Right cardiac atrium (tissue), 5 donors: ENCODE results near the gene ABCC3. TPM values are rescaled to one million over a fixed set of nuclear protein-coding genes. Genes with fewer than 3 reads are reported as not detected.

Source experiments
- ATAC-seq, 2 donors: fragments of 200-7000 bp; cut with Tn5 transposase; one replicate each; pipeline versions ENCODE4 v1.8.0 to v1.9.1; 2020; ENCODE audit warnings: moderate library complexity in 2 of 2, mild to moderate bottlenecking in 1 of 2
- DNase-seq, 3 donors: peaks; one replicate each; pipeline ENCODE4 v3.0.0-alpha.2; 2020
- H3K27ac ChIP-seq: one replicate; pipeline ENCODE4 v1.5.1; 2013; ENCODE audit warnings: mild to moderate bottlenecking, low read length, control low read depth, moderate library complexity
- H3K27me3 ChIP-seq: one replicate; pipeline ENCODE4 v1.6.1; 2013; ENCODE audit not compliant: control insufficient read depth, insufficient read depth
- H3K4me1 ChIP-seq: one replicate; pipeline ENCODE4 v1.6.1; 2013; ENCODE audit warnings: low read length; ENCODE audit not compliant: control insufficient read depth, insufficient read depth
- H3K4me3 ChIP-seq: one replicate; pipeline ENCODE4 v1.5.1; 2013; ENCODE audit warnings: low read length, control low read depth
- H3K9me3 ChIP-seq: one replicate; pipeline ENCODE4 v1.6.1; 2013; ENCODE audit warnings: low read length; ENCODE audit not compliant: control insufficient read depth
- WGBS: extraction: QIAGEN DNeasy Blood & Tissue Kit; methylation state at CpG from one replicate; pipeline ENCODE4 v1.1.7; 2013; 5-methylcytosine and 5-hydroxymethylcytosine counted together
- intact Hi-C, 4 donors: fragments of 100-400 bp; cut with DNase I; formaldehyde crosslinking; loops; one replicate each; pipeline versions ENCODE4 v1.11.0 to v1.14.0; 2022 to 2023
- polyA plus RNA-seq: library from polyadenylated mRNA; stranded (reverse); fragments of 200-250 nt; gene quantifications from one replicate; pipeline ENCODE4 v1.2.3, GENCODE V29; 2013
- total RNA-seq, 4 donors: library from RNA; stranded (reverse); fragmentation: NEBNext Ultra II Directional; extraction: Animal tissue kit (Norgen Biotek cat#: 25700); gene quantifications; one replicate each; pipeline ENCODE4 v1.2.1, GENCODE V29; 2021
- donor health status: healthy with polysubstance abuse.
- donor health status: DM: no; HTN: yes; CAD: no.
- donor health status: DM: no; HTN: no; CAD: no.
- donor health status: DM: no; HTN: yes; CAD: no; lungs with severe emphysema.
- donor health status: DM: yes; HTN: yes; CAD: no.

Gene ABCC3
- total and polyA plus RNA-seq, 5 donors = 1.2 to 5.9 (median 2.1) TPM

DNA sequence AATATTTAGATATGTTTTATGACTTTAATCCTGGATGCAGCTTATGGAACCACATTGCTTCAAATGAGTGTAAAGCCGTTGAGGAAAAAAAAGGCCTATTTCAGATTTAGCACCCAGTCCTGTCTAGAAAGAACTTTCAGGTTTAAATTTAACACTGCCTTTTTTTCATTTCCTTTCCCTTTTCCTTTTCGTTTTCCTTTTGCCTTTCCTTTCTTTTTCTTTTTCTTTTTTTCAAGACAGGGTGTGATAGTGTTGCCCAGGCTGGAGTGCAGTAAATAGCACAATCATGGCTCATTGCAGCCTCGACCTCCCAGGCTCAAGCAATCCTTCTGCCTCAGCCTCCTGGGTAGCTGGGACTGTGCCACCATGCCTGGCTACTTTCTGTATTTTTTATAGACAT, 100.6 kb downstream of the ABCC3 start:
- 76% methylated on average over 3 of the region's 3 CpGs for WGBS
- Histone ChIP-seq H3K9me3 (no peaks in the 10 kb centered on the region), H3K4me1 (peaks cover 7% of the 10 kb centered on the region), H3K27ac (no peak overlapping the region), H3K27me3 (no peaks in the 10 kb centered on the region), H3K4me3 (no peak overlapping the region)
- ATAC-seq = no peak
- intact Hi-C loops = no loop called here
- DNase-seq = no peak

DNA sequence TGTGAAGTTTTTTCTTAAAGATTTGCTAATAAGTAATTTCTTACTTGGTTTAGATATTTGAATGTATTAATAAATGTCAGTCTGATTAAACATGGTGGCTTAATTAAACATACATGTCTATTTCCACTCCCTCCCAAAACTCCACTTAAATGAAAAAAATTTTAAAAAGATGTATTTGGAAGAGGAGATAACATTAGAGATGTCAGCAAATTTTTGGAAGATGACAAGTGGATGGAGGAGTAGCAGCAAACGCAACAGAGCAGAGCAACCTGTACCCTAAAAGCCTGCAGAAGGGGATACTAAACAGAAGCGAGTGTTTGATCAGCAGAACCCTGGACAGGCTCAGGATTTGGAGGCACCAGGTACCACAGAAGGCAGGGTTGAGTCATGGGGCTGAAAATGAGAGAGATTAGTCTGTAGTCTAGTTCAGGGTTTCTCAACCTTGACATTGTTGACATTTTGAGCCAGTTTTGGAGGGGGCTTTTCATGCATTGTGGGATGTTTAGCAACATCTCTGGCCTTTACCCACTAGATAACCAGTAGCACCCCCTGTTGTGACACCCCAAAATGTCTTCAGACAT, 102.5 kb downstream of the ABCC3 start:
- H3K27ac ChIP-seq = no peak overlapping the region
- peaks cover 2% of the 10 kb centered on the region for H3K4me1 ChIP-seq
- intact Hi-C loops = no loop called here
- H3K9me3 ChIP-seq = no peaks in the 10 kb centered on the region
- ATAC-seq (no peak), DNase-seq (no peak)
- no peak overlapping the region for H3K4me3 ChIP-seq
- 88% methylated on average over 2 of the region's 2 CpGs for WGBS
- H3K27me3 ChIP-seq = no peaks in the 10 kb centered on the region

DNA sequence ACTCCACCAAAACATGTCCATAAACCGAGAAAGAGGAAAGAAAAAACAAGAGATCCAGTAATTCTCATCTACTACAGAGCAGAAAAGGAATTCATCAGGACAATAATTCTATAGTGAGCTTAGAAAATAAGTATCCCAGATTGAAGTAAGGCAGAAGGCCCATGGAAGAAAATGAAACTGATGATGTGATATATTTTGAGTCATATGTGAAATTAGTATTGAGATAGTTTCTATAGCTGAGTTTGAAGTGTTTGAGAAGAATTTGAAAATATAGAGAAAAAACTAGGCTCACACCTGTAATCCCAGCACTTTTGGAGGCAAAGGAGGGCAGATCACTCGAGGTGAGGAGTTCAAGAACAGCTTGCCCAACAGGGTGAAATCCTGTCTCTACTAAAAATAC, 104.4 kb downstream of the ABCC3 start:
- H3K27ac ChIP-seq = no peak overlapping the region
- H3K4me1 ChIP-seq = no peaks in the 10 kb centered on the region
- DNase-seq = no peak
- WGBS = 57% methylated on average over 2 of the region's 2 CpGs
- intact Hi-C loops = no loop called here
- no peaks in the 10 kb centered on the region for H3K27me3 ChIP-seq
- no peaks in the 10 kb centered on the region for H3K9me3 ChIP-seq
- ATAC-seq = no peak
- no peak overlapping the region for H3K4me3 ChIP-seq

Other genes with a start within 250 kb of the ABCC3 start
- gene LRRC59, start 237.4 kb upstream of the ABCC3 start, total RNA-seq = 10 to 100 TPM; 22.9 to 62.0 (median 33.3) TPM
- 22.0 TPM for gene LRRC59, start 237.4 kb upstream of the ABCC3 start, polyA plus RNA-seq
- gene ACSF2, start 208.7 kb upstream of the ABCC3 start, total RNA-seq = 100 to 1,000 TPM in 2 of 4 donors, 10 to 100 TPM in 2; 61.1 to 112 (median 96.7) TPM
- 81.6 TPM for gene ACSF2, start 208.7 kb upstream of the ABCC3 start, polyA plus RNA-seq
- 1 to 10 TPM in 1 of 4 donors, under 1 TPM in 3; 0.34 to 1.1 (median 0.53) TPM for gene CHAD, start 166.0 kb upstream of the ABCC3 start, total RNA-seq
- 0.57 TPM for gene CHAD, start 166.0 kb upstream of the ABCC3 start, polyA plus RNA-seq
- 10 to 100 TPM; 27.8 to 38.5 (median 32.3) TPM for gene RSAD1, start 156.0 kb upstream of the ABCC3 start, total RNA-seq
- 23.9 TPM for gene RSAD1, start 156.0 kb upstream of the ABCC3 start, polyA plus RNA-seq
- 1 to 10 TPM in 2 of 4 donors, under 1 TPM in 2; 0.57 to 1.9 (median 0.95) TPM for gene MYCBPAP, start 126.4 kb upstream of the ABCC3 start, total RNA-seq
- gene MYCBPAP, start 126.4 kb upstream of the ABCC3 start, polyA plus RNA-seq = 0.88 TPM
- 10 to 100 TPM in 3 of 4 donors, 1 to 10 TPM in 1; 5.4 to 31.5 (median 27.3) TPM for gene EPN3, start 102.1 kb upstream of the ABCC3 start, total RNA-seq
- gene EPN3, start 102.1 kb upstream of the ABCC3 start, polyA plus RNA-seq = 22.6 TPM
- 10 to 100 TPM; 45.9 to 71.8 (median 52.6) TPM for gene SPATA20, start 87.7 kb upstream of the ABCC3 start, total RNA-seq
- gene SPATA20, start 87.7 kb upstream of the ABCC3 start, polyA plus RNA-seq = 58.1 TPM
- 10 to 100 TPM in 1 of 4 donors, 1 to 10 TPM in 3; 4.4 to 14.8 (median 6.9) TPM for gene CACNA1G, start 74.2 kb upstream of the ABCC3 start, total RNA-seq
- gene CACNA1G, start 74.2 kb upstream of the ABCC3 start, polyA plus RNA-seq = 4.3 TPM
- gene ANKRD40, start 73.0 kb downstream of the ABCC3 start, total RNA-seq = 10 to 100 TPM; 37.1 to 43.7 (median 41.0) TPM
- gene ANKRD40, start 73.0 kb downstream of the ABCC3 start, polyA plus RNA-seq = 20.5 TPM
- 10 to 100 TPM; 61.7 to 72.4 (median 67.4) TPM for gene LUC7L3, start 84.7 kb downstream of the ABCC3 start, total RNA-seq
- 76.7 TPM for gene LUC7L3, start 84.7 kb downstream of the ABCC3 start, polyA plus RNA-seq
- gene ANKRD40CL, start 132.6 kb downstream of the ABCC3 start, total RNA-seq = not detected
- not detected for gene ANKRD40CL, start 132.6 kb downstream of the ABCC3 start, polyA plus RNA-seq
- gene WFIKKN2, start 200.7 kb downstream of the ABCC3 start, total RNA-seq = 1 to 10 TPM in 2 of 4 donors, under 1 TPM in 2; 0.68 to 3.0 (median 1.4) TPM
- gene WFIKKN2, start 200.7 kb downstream of the ABCC3 start, polyA plus RNA-seq = 1.1 TPM
- 10 to 100 TPM; 51.0 to 73.2 (median 65.0) TPM for gene TOB1, start 231.5 kb downstream of the ABCC3 start, total RNA-seq
- gene TOB1, start 231.5 kb downstream of the ABCC3 start, polyA plus RNA-seq = 31.0 TPM